ENCODE data around the gene GLOD4. TPM values are rescaled to one million over a fixed set of nuclear protein-coding genes. Genes with fewer than 3 reads are reported as not detected.

Gene GLOD4
- total and polyA plus RNA-seq, 2 of the 4 experiments (the other 2 are of a cell fraction): 26.3 to 36.7 TPM

- TF ChIP-seq ELK1 (IDR thresholded peaks at IDR 0.05; ENCODE audit: borderline replicate concordance, low read depth, low read length): no peak
- no peak for TF ChIP-seq CEBPB (IDR thresholded peaks at IDR 0.05; ENCODE audit: low read depth, low read length)
- TF ChIP-seq MXI1 (IDR thresholded peaks at IDR 0.05; ENCODE audit: borderline replicate concordance, low read depth, low read length): peak; percentile 98
- TF ChIP-seq CHD1 (IDR thresholded peaks at IDR 0.05; ENCODE audit: low read depth, low read length): no peak
- TF ChIP-seq POLR2A (IDR thresholded peaks at IDR 0.05; ENCODE audit: low read depth, low read length): peak; percentile 58
Measured at GRCh38 chr17:781805-782731, at the start of gene GLOD4, which contains the start of gene MRM3 (continued).

Data from IMR-90 (cell line).